ENCODE data around the gene MINDY4B.
"Not testable (repeated sequence)": the region's sequence is repeated elsewhere in the genome, so short reads cannot be mapped to it uniquely, and the experiment has no call there.

Gene MINDY4B

DNA sequence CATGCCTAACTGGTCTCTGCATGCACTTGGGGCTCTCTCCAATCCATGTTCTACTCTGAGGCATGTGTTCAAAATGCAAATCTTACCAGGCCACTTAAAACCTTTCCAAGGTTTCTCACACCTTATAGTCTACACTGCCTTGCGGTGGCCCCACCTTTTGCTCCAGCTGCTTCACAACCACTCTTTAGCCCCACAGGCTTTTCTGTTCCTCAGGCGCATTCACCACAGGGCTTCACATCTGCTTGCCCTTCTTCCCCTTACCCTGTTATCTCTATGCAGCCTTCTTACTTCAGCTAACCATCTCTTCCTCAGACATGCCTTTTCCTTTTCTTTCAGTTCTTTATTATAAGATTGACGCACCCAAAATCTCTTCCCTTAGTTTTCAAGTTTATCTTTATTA lies 37.8 kb downstream of the MINDY4B start:
- no peak for FAIRE-seq
- no peak for DNase-seq (ENCODE audit: insufficient read length, low spot score)
- no peak for TF ChIP-seq POU2F2 (IDR thresholded peaks at IDR 0.05; ENCODE audit: low read depth, low read length)
- no peak for TF ChIP-seq PAX5 (IDR thresholded peaks at IDR 0.05; ENCODE audit: insufficient read depth, low read length, severe bottlenecking)
- TF ChIP-seq TAF1 (IDR thresholded peaks at IDR 0.05; ENCODE audit: low read depth, low read length) = no peak
- TF ChIP-seq POLR2A (IDR thresholded peaks at IDR 0.05; ENCODE audit: low read depth, low read length) = no peak
- no peak for TF ChIP-seq POLR2AphosphoS5 (IDR thresholded peaks at IDR 0.05; ENCODE audit: low read depth, low read length)

DNA sequence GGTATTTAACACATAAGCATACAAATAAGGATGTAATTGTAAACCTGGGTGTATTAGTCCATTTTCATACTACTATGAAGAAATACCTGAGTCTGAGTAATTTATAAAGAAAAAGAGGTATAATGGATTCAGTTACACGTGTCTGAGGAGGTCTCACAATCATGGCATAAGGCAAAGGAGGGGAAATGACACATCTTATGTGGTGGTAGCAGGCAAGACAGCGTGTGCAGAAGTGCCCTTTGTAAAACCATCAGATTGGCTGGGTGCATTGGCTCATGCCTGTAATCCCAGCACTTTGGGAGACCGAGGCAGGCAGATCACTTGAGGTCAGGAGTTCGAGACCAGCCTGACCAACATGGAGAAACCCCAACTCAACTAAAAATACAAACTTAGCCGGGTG lies 41.3 kb downstream of the MINDY4B start:
- not testable (repeated sequence) for FAIRE-seq; DNase-seq (ENCODE audit: insufficient read length, low spot score)

DNA sequence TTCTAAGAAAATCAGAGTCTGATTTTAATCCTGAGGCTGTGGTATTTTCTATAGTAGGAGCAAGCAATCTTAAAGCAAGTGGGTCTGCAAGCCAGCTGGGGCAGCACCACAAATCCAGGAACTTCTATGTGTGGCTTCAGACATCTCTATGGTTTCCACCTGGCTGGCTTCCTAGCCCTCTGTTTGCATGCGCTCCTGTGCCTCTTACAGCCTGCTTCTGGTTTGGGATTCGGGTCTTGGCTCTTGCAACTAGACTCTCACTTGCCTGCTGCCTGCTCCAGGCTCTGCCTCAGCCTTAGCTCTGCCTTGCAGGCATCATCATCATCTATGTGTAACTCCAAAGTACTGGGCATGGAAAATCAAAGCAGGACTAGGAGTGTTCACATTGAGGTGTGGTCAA lies 43.4 kb downstream of the MINDY4B start:
- FAIRE-seq (no peak), DNase-seq (ENCODE audit: insufficient read length, low spot score) (no peak)
- no peak for TF ChIP-seq SPI1 (IDR thresholded peaks at IDR 0.05; ENCODE audit: low read depth, low read length)
- no peak for TF ChIP-seq PAX5 (IDR thresholded peaks at IDR 0.05; ENCODE audit: insufficient read depth, low read length, severe bottlenecking)
- no peak for TF ChIP-seq POU2F2 (IDR thresholded peaks at IDR 0.05; ENCODE audit: low read depth, low read length)
- no peak for TF ChIP-seq TAF1 (IDR thresholded peaks at IDR 0.05; ENCODE audit: low read depth, low read length)
- TF ChIP-seq POLR2A (IDR thresholded peaks at IDR 0.05; ENCODE audit: low read depth, low read length) = no peak
- no peak for TF ChIP-seq POLR2AphosphoS5 (IDR thresholded peaks at IDR 0.05; ENCODE audit: low read depth, low read length)

DNA sequence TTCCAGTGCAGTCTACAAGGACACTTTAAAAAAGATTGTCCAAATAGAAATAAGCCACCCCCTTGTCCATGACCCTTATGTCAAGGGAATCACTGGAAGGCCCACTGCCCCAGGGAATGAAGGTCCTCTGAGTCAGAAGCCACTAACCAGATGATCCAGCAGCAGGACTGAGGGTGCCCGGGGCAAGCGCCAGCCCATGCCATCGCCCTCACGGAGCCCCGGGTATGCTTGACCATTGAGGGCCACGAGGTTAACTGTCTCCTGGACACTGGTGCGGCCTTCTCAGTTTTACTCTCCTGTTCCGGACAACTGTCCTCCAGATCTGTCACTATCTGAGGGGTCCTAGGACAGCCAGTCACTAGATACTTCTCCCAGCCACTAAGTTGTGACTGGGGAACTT lies 47.3 kb downstream of the MINDY4B start:
- DNase-seq (ENCODE audit: insufficient read length, low spot score); FAIRE-seq: not testable (repeated sequence)

DNA sequence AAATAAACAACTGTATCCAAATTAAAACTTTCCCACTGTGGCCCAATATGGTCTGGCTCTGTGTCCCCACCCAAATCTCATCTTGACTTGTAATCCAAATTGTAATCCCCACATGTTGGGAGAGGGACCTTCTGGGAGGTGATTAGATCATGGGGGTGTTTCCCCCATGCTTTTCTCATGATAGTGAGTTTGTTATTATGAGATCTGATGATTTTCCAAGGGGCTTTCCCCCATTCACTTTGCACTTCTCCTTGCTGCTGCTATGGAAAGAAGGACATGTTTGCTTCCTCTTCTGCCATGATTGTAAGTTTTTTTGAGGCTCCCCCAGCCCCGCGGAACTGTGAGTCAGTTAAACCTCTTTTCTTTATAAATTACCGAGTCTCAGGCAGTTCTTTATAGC lies 55.0 kb downstream of the MINDY4B start:
- no peak for DNase-seq (ENCODE audit: insufficient read length, low spot score)
- TF ChIP-seq PAX5 (IDR thresholded peaks at IDR 0.05; ENCODE audit: insufficient read depth, low read length, severe bottlenecking) (no peak), POU2F2 (IDR thresholded peaks at IDR 0.05; ENCODE audit: low read depth, low read length) (no peak), TAF1 (IDR thresholded peaks at IDR 0.05; ENCODE audit: low read depth, low read length) (no peak), POLR2AphosphoS5 (IDR thresholded peaks at IDR 0.05; ENCODE audit: low read depth, low read length) (no peak), SPI1 (IDR thresholded peaks at IDR 0.05; ENCODE audit: low read depth, low read length) (no peak), POLR2A (IDR thresholded peaks at IDR 0.05; ENCODE audit: low read depth, low read length) (no peak)
- FAIRE-seq = no peak

DNA sequence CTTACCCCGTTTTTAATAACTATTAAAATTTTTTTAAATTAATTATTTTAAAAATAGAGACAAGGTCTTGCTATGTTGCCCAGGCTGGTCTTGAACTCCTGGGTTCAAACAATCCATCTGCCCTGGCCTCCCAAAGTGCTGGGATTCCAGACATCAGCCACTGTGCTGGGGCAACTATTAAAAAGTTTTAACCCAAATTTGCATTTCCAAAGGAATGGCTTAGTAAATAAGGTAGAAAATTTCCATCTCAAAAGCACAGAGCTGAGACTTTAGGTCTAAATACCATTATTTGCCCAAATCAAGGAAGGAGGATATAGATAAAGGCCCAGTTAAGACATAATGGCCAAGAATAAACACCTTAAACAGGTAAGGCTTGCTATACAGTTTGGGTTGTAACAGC lies 56.4 kb downstream of the MINDY4B start:
- no peak for TF ChIP-seq POU2F2 (IDR thresholded peaks at IDR 0.05; ENCODE audit: low read depth, low read length)
- TF ChIP-seq SPI1 (IDR thresholded peaks at IDR 0.05; ENCODE audit: low read depth, low read length) = no peak
- no peak for TF ChIP-seq PAX5 (IDR thresholded peaks at IDR 0.05; ENCODE audit: insufficient read depth, low read length, severe bottlenecking)
- no peak for TF ChIP-seq POLR2A (IDR thresholded peaks at IDR 0.05; ENCODE audit: low read depth, low read length)
- no peak for TF ChIP-seq TAF1 (IDR thresholded peaks at IDR 0.05; ENCODE audit: low read depth, low read length)
- no peak for TF ChIP-seq POLR2AphosphoS5 (IDR thresholded peaks at IDR 0.05; ENCODE audit: low read depth, low read length)
- DNase-seq (ENCODE audit: insufficient read length, low spot score) (no peak), FAIRE-seq (no peak)

DNA sequence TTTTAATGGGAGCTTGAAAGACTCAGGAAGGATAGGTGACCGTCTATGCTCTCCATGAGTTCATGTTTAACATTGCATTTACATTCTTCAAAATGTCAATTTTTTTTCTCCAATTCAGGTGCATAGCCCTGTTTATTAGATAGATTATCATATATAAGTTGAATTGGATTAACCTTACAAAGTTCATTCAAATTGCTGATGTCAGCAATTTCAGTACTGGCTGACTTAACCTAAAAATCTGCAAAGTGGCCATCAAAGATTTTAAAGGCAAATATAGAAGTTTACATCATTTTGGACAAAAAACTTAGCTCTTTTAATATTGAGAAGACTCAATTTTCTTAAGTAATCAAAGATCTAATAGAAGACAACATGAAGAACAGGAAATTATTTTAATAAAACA lies 57.8 kb downstream of the MINDY4B start:
- FAIRE-seq (no peak), DNase-seq (ENCODE audit: insufficient read length, low spot score) (no peak)
- TF ChIP-seq SPI1 (IDR thresholded peaks at IDR 0.05; ENCODE audit: low read depth, low read length) = no peak
- TF ChIP-seq PAX5 (IDR thresholded peaks at IDR 0.05; ENCODE audit: insufficient read depth, low read length, severe bottlenecking) = no peak
- TF ChIP-seq POU2F2 (IDR thresholded peaks at IDR 0.05; ENCODE audit: low read depth, low read length) = no peak
- TF ChIP-seq TAF1 (IDR thresholded peaks at IDR 0.05; ENCODE audit: low read depth, low read length) = no peak
- TF ChIP-seq POLR2AphosphoS5 (IDR thresholded peaks at IDR 0.05; ENCODE audit: low read depth, low read length) = no peak
- TF ChIP-seq POLR2A (IDR thresholded peaks at IDR 0.05; ENCODE audit: low read depth, low read length) = no peak

DNA sequence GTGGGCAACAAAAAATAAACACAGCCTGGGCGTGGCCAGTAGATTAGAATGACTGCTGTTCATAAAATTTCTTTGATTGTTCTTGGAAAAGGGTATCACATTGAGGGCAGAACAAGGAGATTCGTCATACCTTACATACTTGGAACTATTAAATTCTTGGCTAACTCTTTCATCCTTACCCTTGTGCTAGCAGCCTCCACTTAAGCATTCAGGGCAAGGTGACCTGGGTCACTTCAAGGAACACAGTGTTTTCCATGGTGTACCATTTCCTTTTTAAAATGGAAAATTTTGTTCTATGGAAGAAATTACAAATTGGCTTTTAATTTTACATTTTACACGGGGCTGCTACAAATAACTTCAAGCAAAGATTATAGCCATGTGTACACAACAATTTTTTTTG lies 60.8 kb downstream of the MINDY4B start:
- TF ChIP-seq TAF1 (IDR thresholded peaks at IDR 0.05; ENCODE audit: low read depth, low read length) (no peak), PAX5 (IDR thresholded peaks at IDR 0.05; ENCODE audit: insufficient read depth, low read length, severe bottlenecking) (no peak), POLR2A (IDR thresholded peaks at IDR 0.05; ENCODE audit: low read depth, low read length) (no peak)
- FAIRE-seq (no peak), DNase-seq (ENCODE audit: insufficient read length, low spot score) (no peak)

DNA sequence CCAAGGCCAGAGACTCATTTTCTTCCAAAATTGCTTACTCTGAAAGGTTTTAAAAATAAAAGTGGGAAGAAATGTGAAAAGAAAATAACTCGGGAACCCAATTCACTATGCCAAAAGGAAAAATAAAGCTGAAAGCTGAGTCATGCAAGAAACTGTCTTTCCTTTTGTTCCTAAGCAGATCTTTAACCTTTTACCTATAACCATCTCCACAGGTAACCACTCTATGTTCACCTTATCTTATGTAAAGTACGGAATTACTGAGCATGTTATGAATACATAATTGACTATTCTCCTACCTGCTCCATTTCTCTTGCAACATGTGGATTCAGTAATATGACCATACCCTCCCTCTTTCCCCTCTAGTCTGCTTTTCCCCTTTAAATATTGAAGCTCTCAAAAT lies 62.0 kb downstream of the MINDY4B start:
- TF ChIP-seq POLR2A (IDR thresholded peaks at IDR 0.05; ENCODE audit: low read depth, low read length) (no peak), POLR2AphosphoS5 (IDR thresholded peaks at IDR 0.05; ENCODE audit: low read depth, low read length) (no peak), PAX5 (IDR thresholded peaks at IDR 0.05; ENCODE audit: insufficient read depth, low read length, severe bottlenecking) (no peak), TAF1 (IDR thresholded peaks at IDR 0.05; ENCODE audit: low read depth, low read length) (no peak), POU2F2 (IDR thresholded peaks at IDR 0.05; ENCODE audit: low read depth, low read length) (no peak), SPI1 (IDR thresholded peaks at IDR 0.05; ENCODE audit: low read depth, low read length) (no peak)
- no peak for DNase-seq (ENCODE audit: insufficient read length, low spot score)
- FAIRE-seq = no peak

DNA sequence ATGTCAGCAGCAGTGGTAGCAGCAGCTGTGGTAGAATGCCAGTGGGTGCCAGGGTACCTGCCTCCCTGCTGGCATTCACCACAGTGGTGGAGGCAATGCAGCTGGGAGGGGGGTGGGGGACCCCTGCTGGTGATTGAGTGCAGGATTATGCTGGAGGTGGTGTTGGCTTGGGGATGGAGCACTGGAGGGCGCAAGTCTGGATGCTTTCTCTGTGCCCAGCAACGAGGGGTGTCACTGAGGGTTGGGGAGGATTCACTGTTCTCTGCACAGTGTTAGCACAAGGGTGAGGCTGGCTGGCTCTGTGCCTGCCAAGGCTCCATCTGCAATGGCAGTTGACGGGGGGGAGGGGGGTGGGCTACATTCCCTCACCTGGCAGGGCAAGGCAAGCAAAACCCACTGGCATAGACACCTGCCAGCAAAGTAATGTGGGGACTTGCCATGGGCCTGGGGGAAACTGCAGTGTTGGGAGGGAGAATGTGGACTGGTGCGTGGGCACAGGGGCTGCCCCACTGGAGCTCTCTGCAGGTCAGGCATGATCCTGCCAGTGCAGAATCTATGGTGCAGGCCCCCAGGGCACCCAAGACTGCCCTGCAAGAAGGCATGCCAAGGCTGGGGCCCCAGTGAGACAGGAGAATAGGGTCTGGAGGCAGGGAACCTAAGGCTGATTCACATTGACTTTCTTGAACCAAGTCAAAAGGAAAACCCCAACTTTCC lies 64.3 kb downstream of the MINDY4B start:
- DNase-seq (ENCODE audit: insufficient read length, low spot score) = no peak
- FAIRE-seq = no peak
- TF ChIP-seq PAX5 (IDR thresholded peaks at IDR 0.05; ENCODE audit: insufficient read depth, low read length, severe bottlenecking) (no peak), SPI1 (IDR thresholded peaks at IDR 0.05; ENCODE audit: low read depth, low read length) (no peak), POLR2A (IDR thresholded peaks at IDR 0.05; ENCODE audit: low read depth, low read length) (no peak), POU2F2 (IDR thresholded peaks at IDR 0.05; ENCODE audit: low read depth, low read length) (no peak), TAF1 (IDR thresholded peaks at IDR 0.05; ENCODE audit: low read depth, low read length) (no peak), POLR2AphosphoS5 (IDR thresholded peaks at IDR 0.05; ENCODE audit: low read depth, low read length) (no peak)

Measured in GM12891 (cell line).